Lower leg skin (tissue), 4 donors: ENCODE data around the gene TSC1. TPM values are rescaled to one million over a fixed set of nuclear protein-coding genes. Genes with fewer than 3 reads are reported as not detected.

Experiments used
- DNase-seq, 2 donors: peaks; one replicate each; pipeline ENCODE4 v3.0.0-alpha.2; 2019; ENCODE audit warnings: low spot score in 2 of 2
- H3K4me3 ChIP-seq: fragments of 200-600 bp; sonication (generic); 2 replicates; pipeline ENCODE4 v1.5.1; 2017; ENCODE audit warnings: mild to moderate bottlenecking, low read depth; ENCODE audit not compliant: poor library complexity, severe bottlenecking
- POLR2A ChIP-seq, 2 donors: fragments of 450-650 bp; IDR thresholded peaks; one replicate each; pipeline ENCODE4 v1.6.1; 2016 to 2017; ENCODE audit warnings: antibody characterized with exemption in 2 of 2, mild to moderate bottlenecking in 1 of 2, moderate library complexity in 1 of 2
- WGBS, 2 donors: methylation state at CpG; one replicate each; pipeline ENCODE4 v1.1.5; 2018; 5-methylcytosine and 5-hydroxymethylcytosine counted together
- intact Hi-C: fragments of 100-400 bp; cut with DNase I; formaldehyde crosslinking; loops from one replicate; pipeline ENCODE4 v1.15.0; 2023; ENCODE audit warnings: low total_unique reads
- total RNA-seq, 4 donors: library from RNA; depleted of rRNA; stranded (reverse); fragments of >200 nt; gene quantifications; one replicate each; pipeline ENCODE4 v1.1.0, GENCODE V29; 2016
- TF ChIP-seq, protein P1 (sequence below), 3 donors: fragments of 450-650 bp; IDR thresholded peaks; one replicate each; pipeline ENCODE4 v1.5.1; 2016; ENCODE audit warnings: antibody characterized with exemption in 3 of 3, mild to moderate bottlenecking in 3 of 3, moderate library complexity in 2 of 3

The TSC1 gene
- total RNA-seq, 4 donors from 2014 or later: 27.1 to 67.7 (median 32.5) TPM

DNA sequence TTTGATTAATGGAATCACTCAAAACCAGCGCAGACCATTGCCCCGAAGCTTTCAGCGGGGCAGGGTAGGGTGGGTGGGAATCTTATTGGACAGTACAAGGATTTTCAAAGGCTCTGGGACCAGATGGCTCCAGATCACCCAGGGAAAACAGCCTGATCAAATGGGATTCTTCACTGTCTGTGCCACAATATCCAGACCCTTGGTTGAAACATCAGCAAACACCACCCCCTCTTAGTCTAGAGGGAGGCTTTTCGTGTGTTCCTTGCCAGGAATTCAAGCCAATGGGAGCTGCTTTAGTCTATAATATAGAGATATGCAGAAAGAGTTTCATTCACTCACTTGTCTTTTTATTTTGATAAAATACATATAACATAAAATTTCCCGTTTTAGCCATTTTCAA is 35.7 kb upstream of the TSC1 start:
- TF ChIP-seq POLR2A (IDR thresholded peaks at IDR 0.05): no peak
- TF ChIP-seq, protein P1, sequence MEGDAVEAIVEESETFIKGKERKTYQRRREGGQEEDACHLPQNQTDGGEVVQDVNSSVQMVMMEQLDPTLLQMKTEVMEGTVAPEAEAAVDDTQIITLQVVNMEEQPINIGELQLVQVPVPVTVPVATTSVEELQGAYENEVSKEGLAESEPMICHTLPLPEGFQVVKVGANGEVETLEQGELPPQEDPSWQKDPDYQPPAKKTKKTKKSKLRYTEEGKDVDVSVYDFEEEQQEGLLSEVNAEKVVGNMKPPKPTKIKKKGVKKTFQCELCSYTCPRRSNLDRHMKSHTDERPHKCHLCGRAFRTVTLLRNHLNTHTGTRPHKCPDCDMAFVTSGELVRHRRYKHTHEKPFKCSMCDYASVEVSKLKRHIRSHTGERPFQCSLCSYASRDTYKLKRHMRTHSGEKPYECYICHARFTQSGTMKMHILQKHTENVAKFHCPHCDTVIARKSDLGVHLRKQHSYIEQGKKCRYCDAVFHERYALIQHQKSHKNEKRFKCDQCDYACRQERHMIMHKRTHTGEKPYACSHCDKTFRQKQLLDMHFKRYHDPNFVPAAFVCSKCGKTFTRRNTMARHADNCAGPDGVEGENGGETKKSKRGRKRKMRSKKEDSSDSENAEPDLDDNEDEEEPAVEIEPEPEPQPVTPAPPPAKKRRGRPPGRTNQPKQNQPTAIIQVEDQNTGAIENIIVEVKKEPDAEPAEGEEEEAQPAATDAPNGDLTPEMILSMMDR (IDR thresholded peaks at IDR 0.05): no peak
- WGBS, 2 donors: 58 to 65% methylated on average over 5 of the region's 5 CpGs
- no peak overlapping the region for H3K4me3 ChIP-seq
- no peak for DNase-seq
- intact Hi-C loops: no loop called here

GRCh38 chr9:132978451-132979131 is 34.2 kb upstream of the TSC1 start, which contains the start of gene GFI1B:
GFI1B (plus strand) TSS chr9:132978694; CDS start chr9:132986679, 7,985 bp downstream.
- DNase-seq: no peak
- 26 to 31% methylated on average over 26 of the region's 26 CpGs for WGBS, 2 donors
- intact Hi-C loops: no loop called here
- H3K4me3 ChIP-seq: no peak within 1 kb of the TSS
- TF ChIP-seq, protein P1 (IDR thresholded peaks at IDR 0.05): no peak
- no peak for TF ChIP-seq POLR2A (IDR thresholded peaks at IDR 0.05)

- WGBS, 2 donors: 19 to 22% methylated on average over 2 of the region's 2 CpGs
- TF ChIP-seq POLR2A (IDR thresholded peaks at IDR 0.05): no peak
- TF ChIP-seq, protein P1 (IDR thresholded peaks at IDR 0.05): no peak
- intact Hi-C loops: no loop called here
Measured at GRCh38 chr9:132978112-132978450, 33.7 kb upstream of the TSC1 start.

GRCh38 chr9:132976571-132976970 is 32.2 kb upstream of the TSC1 start:
- 86 to 90% methylated on average over 3 of the region's 3 CpGs for WGBS, 2 donors
- no peak overlapping the region for H3K4me3 ChIP-seq

More at GRCh38 chr9:132978112-132978450, 33.7 kb upstream of the TSC1 start:
- no peak for DNase-seq
- no peak overlapping the region for H3K4me3 ChIP-seq

DNA sequence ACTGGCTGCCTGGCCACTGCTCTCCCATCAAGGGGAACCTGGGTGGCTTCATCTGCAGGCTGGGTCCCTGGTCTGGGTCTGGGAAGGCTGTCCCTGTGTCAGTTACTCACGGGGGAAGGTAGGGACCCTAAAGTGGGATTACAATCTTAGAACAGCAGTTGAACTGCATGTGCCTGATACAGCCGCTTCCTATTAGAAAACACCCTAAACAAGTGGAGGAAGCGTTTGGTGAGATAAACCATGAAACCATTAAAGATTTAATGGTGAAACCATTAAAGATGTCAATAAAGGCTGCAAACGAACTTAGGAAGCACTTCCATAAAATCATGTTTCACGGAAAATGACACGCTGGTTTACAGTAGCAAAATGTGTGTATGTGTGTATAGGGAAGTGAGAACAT is 31.5 kb upstream of the TSC1 start:
- intact Hi-C loops: no loop called here
- DNase-seq: no peak
- 56 to 65% methylated on average over 6 of the region's 6 CpGs for WGBS, 2 donors
- no peak for TF ChIP-seq POLR2A (IDR thresholded peaks at IDR 0.05)
- TF ChIP-seq, protein P1 (IDR thresholded peaks at IDR 0.05): no peak
- no peak overlapping the region for H3K4me3 ChIP-seq

More at GRCh38 chr9:132976571-132976970, 32.2 kb upstream of the TSC1 start:
- no peak for DNase-seq
- intact Hi-C loops: no loop called here
- no peak for TF ChIP-seq POLR2A (IDR thresholded peaks at IDR 0.05)
- TF ChIP-seq, protein P1 (IDR thresholded peaks at IDR 0.05): no peak

GRCh38 chr9:132973713-132974112 is 29.3 kb upstream of the TSC1 start:
- no peak for DNase-seq
- WGBS, 2 donors: 87 to 90% methylated on average over 5 of the region's 5 CpGs
- H3K4me3 ChIP-seq: no peak overlapping the region
- TF ChIP-seq, protein P1 (IDR thresholded peaks at IDR 0.05): no peak
- no peak for TF ChIP-seq POLR2A (IDR thresholded peaks at IDR 0.05)
- intact Hi-C loops: no loop called here
